H1 (cell line): ENCODE results near the gene NRXN3. TPM values are rescaled to one million over a fixed set of nuclear protein-coding genes. Genes with fewer than 3 reads are reported as not detected.

ENCODE experiments used
- ATF2 ChIP-seq: IDR thresholded peaks from 2 replicates; pipeline ENCODE4 v1.6.1; 2012; ENCODE audit warnings: low read length, inconsistent platforms
- E2F6 ChIP-seq: IDR thresholded peaks from 2 replicates; pipeline ENCODE4 v1.6.1; 2012; ENCODE audit warnings: inconsistent platforms
- SIN3A ChIP-seq, 2 experiments: IDR thresholded peaks in 1 of 2; conservative IDR thresholded peaks in 1 of 2; 2 replicates each; pipeline ENCODE4 v1.6.1; 2011 to 2012; ENCODE audit warnings: low read length in 2 of 2, improper control_type of control experiment in 1 of 2, low read depth in 1 of 2, mild to moderate bottlenecking in 1 of 2
- TAF1 ChIP-seq: IDR thresholded peaks from 2 replicates; pipeline ENCODE4 v1.6.1; 2011; ENCODE audit warnings: mild to moderate bottlenecking, low read depth, low read length
- USF2 ChIP-seq: IDR thresholded peaks from 2 replicates; pipeline ENCODE4 v1.6.1; 2011; ENCODE audit warnings: low read length, improper control_type of control experiment
- polyA plus RNA-seq, 7 experiments: library from polyadenylated mRNA; depleted of rRNA in 3 of 7; stranded (reverse) in 5 of 7; unstranded in 2 of 7; fragments of >200 nt in 5 of 7; fragments of 200-250 nt in 2 of 7; gene quantifications; 1 replicate in 5 of 7; 2 replicates in 1 of 7; 4 replicates in 1 of 7; pipeline versions ENCODE4 v1.2.1 to v1.2.3, GENCODE V29; 2011 to 2013; ENCODE audit warnings: missing spikeins in 2 of 7, mixed read lengths in 2 of 7
- total RNA-seq: library from RNA; stranded (reverse); fragmentation: NEBNext Ultra II Directional; extraction: Animal tissue kit (Norgen Biotek cat#: 25700); gene quantifications from 2 replicates; pipeline ENCODE4 v1.2.1, GENCODE V29; 2021

Gene NRXN3
- total and polyA plus RNA-seq, 2 of the 8 experiments (the other 6 are each of a cell fraction or from before 2014, with no cell fraction given): 2.6 to 4.1 TPM

- TF ChIP-seq USF2: no peak
- no peak for TF ChIP-seq ATF2
- no peak for TF ChIP-seq E2F6
- no peak for TF ChIP-seq SIN3A (conservative IDR thresholded peaks at IDR 0.05 in 1 of 2, IDR thresholded peaks at IDR 0.05 in 1 of 2; ENCODE audit: low read depth in 1 of 2, low read length in 2 of 2)
- no peak for TF ChIP-seq TAF1
Measured at GRCh38 chr14:79510659-79511058, 1340.5 kb downstream of the NRXN3 start (continued).
